Measurements from ENCODE around the gene DNAJB1.
A peak's percentile ranks its signal among the peaks of the same experiment; 100 is the strongest.

The DNAJB1 gene

DNA sequence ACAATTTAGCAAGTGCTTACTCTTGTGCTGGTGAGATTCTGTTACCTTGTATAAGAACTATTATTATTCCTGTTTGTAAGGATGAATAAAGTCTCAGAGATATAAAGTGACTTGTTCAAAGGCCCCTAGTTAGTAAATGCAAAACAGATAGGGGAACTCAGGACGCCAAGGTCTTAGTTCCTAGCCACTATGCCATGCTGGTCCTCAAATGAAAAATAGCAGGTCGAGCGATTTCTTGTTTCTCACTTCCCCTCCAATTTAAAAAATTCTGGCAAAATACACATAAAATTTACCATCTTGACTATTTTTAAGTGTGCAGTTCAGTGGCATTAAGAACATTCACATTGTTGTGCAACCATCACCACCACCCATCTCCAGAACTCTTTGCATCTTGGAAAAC, 12.3 kb upstream of the DNAJB1 start:
- Histone ChIP-seq H3K4me3 (ENCODE audit: low read length) (peak overlapping the region; percentile 98), H3K9ac (ENCODE audit: low read depth, low read length) (peak overlapping the region; percentile 92; the same call in 1 of the 2 replicates), H3K4me1 (ENCODE audit: insufficient read depth, low read length) (no peaks in the 10 kb centered on the region), H3K36me3 (ENCODE audit: insufficient read depth, low read depth, low read length) (no peaks in the 10 kb centered on the region), H3K9me3 (ENCODE audit: insufficient read depth, low read depth, low read length) (no peaks in the 10 kb centered on the region), H3K27me3 (ENCODE audit: insufficient read depth, low read length) (no peaks in the 10 kb centered on the region), H3K27ac (ENCODE audit: low read length) (no peak overlapping the region)

DNA sequence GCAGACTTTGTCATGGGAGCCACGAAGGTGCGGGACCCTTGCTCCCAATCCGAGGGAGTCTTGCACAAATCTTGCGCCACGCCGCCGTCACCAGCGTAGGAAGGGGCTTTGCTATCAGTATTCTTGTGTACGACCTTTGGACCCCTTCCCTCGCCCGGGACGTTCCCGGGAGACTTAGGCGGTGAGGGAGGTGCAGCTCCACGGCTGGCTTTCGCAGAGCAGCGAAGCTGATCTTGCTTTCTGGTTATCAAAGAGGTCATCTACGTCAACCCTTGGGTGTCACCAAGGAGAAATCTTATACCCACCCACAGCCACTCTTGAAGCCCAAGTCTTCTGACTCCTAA, 11.8 kb upstream of the DNAJB1 start:
- Histone ChIP-seq H3K27ac (ENCODE audit: low read length) (peak overlapping the region; percentile 85), H3K9me3 (ENCODE audit: insufficient read depth, low read depth, low read length) (no peaks in the 10 kb centered on the region)

DNA sequence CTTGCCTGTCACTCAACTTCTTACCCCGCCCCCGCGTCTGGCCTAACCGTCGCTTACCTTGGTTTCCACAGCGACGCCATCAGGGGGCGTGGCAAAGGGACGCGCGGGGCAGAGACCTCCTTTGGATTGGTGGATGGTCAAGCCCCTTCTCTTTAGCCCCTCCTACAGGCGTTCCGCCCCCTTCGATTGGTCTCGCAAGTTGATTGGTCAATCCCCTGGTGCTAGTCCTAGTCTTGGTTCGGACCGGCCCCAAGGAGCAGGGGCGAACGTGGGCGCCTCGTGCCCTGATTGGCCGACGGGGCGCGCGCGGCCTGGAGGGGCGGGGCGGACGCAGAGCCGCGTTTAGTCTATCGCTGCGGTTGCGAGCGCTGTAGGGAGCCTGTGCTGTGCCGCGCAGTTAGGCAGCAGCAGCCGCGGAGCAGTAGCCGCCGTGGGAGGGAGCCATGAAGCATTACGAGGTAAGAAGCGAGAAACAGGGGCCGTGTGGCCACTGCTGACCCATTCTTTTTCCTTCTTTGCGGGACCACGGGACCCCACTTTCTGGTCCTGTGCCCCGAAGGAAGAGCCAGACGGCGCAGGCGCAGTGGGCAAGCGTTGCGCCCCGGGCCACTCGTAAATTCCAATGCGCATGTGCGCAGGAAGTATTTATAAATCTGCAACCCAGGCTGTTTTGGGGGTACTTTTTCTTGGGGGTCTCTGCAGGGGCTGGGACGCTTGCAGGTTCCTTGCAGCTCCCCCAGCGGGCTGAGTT, 11.2 kb upstream of the DNAJB1 start, which contains the start of gene TECR:
TECR (plus strand) TSS at position 341 of the 751 bp plus-strand sequence; CDS start at position 444, 103 bp downstream.
- Histone ChIP-seq H3K36me3 (ENCODE audit: insufficient read depth, low read depth, low read length) (no peaks in the 10 kb centered on the region), H3K9me3 (ENCODE audit: insufficient read depth, low read depth, low read length) (no peaks in the 10 kb centered on the region), H3K4me3 (ENCODE audit: low read length) (peak within 1 kb of the TSS; percentile 98), H3K9ac (ENCODE audit: low read depth, low read length) (peak within 1 kb of the TSS; percentile 92), H3K27me3 (ENCODE audit: insufficient read depth, low read length) (no peaks in the 10 kb centered on the region), H3K27ac (ENCODE audit: low read length) (peak within 1 kb of the TSS; percentile 85), H3K4me1 (ENCODE audit: insufficient read depth, low read length) (no peaks in the 10 kb centered on the region)

More for the DNA sequence above, 11.8 kb upstream of the DNAJB1 start:
- H3K36me3 ChIP-seq (ENCODE audit: insufficient read depth, low read depth, low read length): no peaks in the 10 kb centered on the region
- no peaks in the 10 kb centered on the region for H3K27me3 ChIP-seq (ENCODE audit: insufficient read depth, low read length)
- peak overlapping the region; percentile 98 for H3K4me3 ChIP-seq (ENCODE audit: low read length)
- peak overlapping the region; percentile 92 for H3K9ac ChIP-seq (ENCODE audit: low read depth, low read length)
- H3K4me1 ChIP-seq (ENCODE audit: insufficient read depth, low read length): no peaks in the 10 kb centered on the region

DNA sequence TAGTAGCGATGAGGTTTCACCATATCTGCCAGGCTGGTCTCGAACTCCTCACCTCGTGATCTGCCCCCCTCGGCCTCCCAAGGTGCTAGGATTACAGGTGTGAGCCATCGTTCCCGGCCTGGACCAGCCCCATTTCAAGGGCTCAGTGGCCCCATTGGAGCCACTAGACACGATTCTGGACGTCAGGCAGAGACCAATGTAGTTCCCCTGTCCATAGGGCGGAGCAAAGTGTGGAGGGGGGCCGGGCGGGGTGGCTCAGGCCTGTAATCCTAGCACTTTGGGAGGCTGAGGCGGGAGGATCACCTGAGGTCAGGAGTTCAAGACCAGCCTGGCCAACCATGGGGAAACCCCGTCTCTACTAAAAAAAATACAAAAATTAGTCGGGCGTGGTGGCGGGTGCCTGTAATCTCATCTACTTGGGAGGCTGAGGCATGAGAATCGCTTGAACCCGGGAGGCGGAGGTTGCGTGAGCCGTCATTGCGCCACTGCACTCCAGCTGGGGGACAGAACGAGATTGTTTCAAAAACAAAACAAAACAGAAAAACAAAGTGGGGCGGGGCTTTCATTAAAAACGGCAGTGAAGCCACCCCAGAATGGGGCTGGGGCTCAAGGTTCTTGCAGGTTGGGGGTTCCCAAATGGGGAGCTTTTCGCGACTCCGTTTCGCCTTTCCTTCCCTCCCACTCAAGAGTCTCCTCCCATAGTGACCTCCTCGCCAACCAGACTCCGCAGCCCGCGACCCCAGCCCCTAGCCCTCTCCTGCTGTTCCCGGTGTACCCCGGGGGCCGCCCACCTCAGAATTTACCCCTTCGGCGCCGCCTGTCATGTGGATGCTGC, 10.4 kb upstream of the DNAJB1 start:
- Histone ChIP-seq H3K9ac (ENCODE audit: low read depth, low read length) (no peak overlapping the region), H3K36me3 (ENCODE audit: insufficient read depth, low read depth, low read length) (no peaks in the 10 kb centered on the region), H3K27ac (ENCODE audit: low read length) (no peak overlapping the region), H3K4me1 (ENCODE audit: insufficient read depth, low read length) (no peaks in the 10 kb centered on the region), H3K27me3 (ENCODE audit: insufficient read depth, low read length) (no peaks in the 10 kb centered on the region), H3K9me3 (ENCODE audit: insufficient read depth, low read depth, low read length) (no peaks in the 10 kb centered on the region), H3K4me3 (ENCODE audit: low read length) (peak overlapping the region; percentile 72)

DNA sequence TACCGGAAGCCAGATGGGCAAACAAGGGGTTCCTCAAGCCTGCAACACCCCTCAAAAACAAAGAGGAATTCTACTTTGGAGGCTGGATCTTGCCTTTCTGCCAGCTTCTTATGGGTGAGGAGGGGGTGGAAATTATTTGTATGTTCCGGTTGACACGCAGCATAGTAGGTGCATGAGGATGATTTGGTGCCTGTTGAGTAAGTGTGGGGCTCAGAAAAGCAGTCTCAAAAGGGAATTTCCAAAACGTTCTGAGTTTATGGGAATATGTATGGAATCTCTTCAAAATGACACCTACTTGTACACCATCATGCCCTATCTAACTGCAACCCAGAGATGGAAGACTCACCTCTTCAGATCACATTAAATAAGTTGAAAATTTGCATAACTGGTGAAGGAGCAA, 8.2 kb upstream of the DNAJB1 start:
- Histone ChIP-seq H3K4me1 (ENCODE audit: insufficient read depth, low read length) (no peaks in the 10 kb centered on the region), H3K27me3 (ENCODE audit: insufficient read depth, low read length) (no peaks in the 10 kb centered on the region), H3K36me3 (ENCODE audit: insufficient read depth, low read depth, low read length) (no peaks in the 10 kb centered on the region), H3K27ac (ENCODE audit: low read length) (no peak overlapping the region), H3K4me3 (ENCODE audit: low read length) (no peak overlapping the region), H3K9ac (ENCODE audit: low read depth, low read length) (no peak overlapping the region), H3K9me3 (ENCODE audit: insufficient read depth, low read depth, low read length) (no peaks in the 10 kb centered on the region)

DNA sequence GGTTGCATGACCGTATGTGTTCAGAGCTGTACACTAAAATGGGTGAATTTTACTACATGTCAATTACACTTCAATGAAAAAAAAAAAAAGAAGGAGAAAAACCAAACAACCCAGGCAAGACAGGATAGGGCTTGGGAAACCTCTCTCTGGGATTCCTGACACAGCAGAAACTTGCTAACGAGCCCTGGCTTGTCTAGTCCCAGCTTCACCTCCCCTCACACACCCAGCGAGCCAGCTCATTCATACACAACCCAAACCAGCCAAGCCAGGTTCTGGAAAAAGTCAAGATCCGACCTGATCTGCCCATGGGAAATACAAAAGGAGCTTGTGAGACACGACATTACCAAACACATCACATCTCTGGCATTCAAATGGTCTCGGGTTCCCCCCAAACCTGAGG, 7.5 kb upstream of the DNAJB1 start:
- no peak overlapping the region for H3K9ac ChIP-seq (ENCODE audit: low read depth, low read length)
- no peaks in the 10 kb centered on the region for H3K36me3 ChIP-seq (ENCODE audit: insufficient read depth, low read depth, low read length)
- no peaks in the 10 kb centered on the region for H3K4me1 ChIP-seq (ENCODE audit: insufficient read depth, low read length)
- no peak overlapping the region for H3K27ac ChIP-seq (ENCODE audit: low read length)
- H3K9me3 ChIP-seq (ENCODE audit: insufficient read depth, low read depth, low read length): no peaks in the 10 kb centered on the region
- no peak overlapping the region for H3K4me3 ChIP-seq (ENCODE audit: low read length)
- H3K27me3 ChIP-seq (ENCODE audit: insufficient read depth, low read length): no peaks in the 10 kb centered on the region

DNA sequence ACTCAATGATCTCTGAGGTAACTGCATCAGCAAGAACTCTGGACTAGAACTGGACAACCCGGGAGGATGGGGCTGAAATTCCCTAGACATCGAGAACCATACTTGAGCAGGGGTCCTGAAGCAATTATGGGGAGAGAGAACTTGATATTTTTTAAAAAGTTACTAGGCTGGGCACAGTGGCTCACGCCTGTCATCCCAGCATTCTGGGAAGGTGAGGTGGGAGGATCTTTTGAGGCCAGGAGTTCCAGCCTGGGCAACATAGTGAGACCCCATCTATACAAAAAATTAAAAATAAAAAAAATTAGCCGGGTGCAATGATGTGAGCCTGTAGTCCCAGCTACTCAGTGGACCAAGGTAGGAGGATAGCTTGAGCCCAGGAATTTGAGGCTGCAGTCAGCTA, 2.3 kb upstream of the DNAJB1 start:
- peaks cover 14% of the 10 kb centered on the region for H3K36me3 ChIP-seq (ENCODE audit: insufficient read depth, low read depth, low read length)
- peaks cover 10% of the 10 kb centered on the region for H3K4me1 ChIP-seq (ENCODE audit: insufficient read depth, low read length)
- H3K9me3 ChIP-seq (ENCODE audit: insufficient read depth, low read depth, low read length): no peaks in the 10 kb centered on the region
- no peak overlapping the region for H3K27ac ChIP-seq (ENCODE audit: low read length)
- no peak overlapping the region for H3K4me3 ChIP-seq (ENCODE audit: low read length)
- H3K27me3 ChIP-seq (ENCODE audit: insufficient read depth, low read length): no peaks in the 10 kb centered on the region
- H3K9ac ChIP-seq (ENCODE audit: low read depth, low read length): no peak overlapping the region

DNA sequence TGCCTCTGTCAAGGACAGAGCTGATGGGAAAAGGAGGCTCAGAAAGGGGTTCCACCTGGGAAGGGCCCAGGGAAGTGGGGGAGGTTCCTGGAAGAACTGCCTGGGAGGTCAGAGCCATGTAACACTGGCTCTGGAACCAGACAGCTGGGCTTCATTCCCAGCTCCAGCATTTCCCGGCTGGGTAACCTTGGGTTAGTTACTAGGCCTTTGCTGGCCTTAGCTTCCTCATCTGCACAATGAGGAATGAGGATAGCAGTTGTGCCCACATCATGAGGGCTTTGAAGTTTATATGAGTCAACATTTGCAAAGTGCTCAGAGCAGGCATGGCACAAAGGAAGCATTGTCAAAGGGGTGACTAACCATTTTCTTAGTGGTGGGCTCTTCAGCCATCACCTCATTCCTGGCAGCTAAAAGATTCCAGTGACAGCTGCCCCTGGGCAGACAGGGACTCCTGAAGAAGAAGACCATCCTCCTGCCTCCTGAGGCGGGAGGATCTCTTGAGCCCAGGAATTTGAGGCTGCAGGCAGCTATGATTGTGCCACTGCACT, 1.7 kb upstream of the DNAJB1 start:
- H3K9me3 ChIP-seq (ENCODE audit: insufficient read depth, low read depth, low read length): no peaks in the 10 kb centered on the region
- no peak overlapping the region for H3K27ac ChIP-seq (ENCODE audit: low read length)
- no peak overlapping the region for H3K4me3 ChIP-seq (ENCODE audit: low read length)
- H3K9ac ChIP-seq (ENCODE audit: low read depth, low read length): no peak overlapping the region
- peaks cover 10% of the 10 kb centered on the region for H3K4me1 ChIP-seq (ENCODE audit: insufficient read depth, low read length)
- peaks cover 21% of the 10 kb centered on the region for H3K36me3 ChIP-seq (ENCODE audit: insufficient read depth, low read depth, low read length)
- H3K27me3 ChIP-seq (ENCODE audit: insufficient read depth, low read length): no peaks in the 10 kb centered on the region

DNA sequence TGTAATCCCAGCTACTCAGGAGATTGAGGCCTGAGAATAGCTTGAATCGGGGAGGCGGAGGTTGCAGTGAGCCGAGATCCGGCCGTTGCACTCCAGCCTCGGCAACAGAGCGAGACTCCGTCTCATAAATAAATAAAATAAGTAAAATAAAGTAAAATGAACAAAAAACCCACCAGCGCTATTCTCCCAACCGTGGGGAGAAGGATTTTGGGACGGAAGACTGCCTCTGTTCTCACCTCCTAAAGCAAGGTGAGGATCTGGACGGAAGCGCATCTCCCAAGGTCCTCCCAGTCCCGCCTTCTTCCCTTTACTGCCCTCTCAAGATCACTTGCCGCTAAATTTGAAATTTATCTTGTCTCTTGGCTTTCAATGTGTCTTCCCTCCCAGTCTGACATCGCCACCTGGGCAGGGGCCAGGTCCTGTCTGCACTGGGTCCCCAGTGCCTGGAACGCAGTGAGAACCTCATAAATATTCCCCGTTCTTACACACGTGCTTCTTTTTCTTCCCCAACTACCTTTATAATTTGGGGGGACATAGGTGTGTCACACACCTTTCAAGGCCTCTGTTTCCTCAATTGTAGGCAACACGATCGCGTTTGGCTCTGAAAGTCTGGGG, 1.2 kb upstream of the DNAJB1 start:
- no peak overlapping the region for H3K9ac ChIP-seq (ENCODE audit: low read depth, low read length)
- H3K9me3 ChIP-seq (ENCODE audit: insufficient read depth, low read depth, low read length): no peaks in the 10 kb centered on the region
- H3K36me3 ChIP-seq (ENCODE audit: insufficient read depth, low read depth, low read length): peaks cover 26% of the 10 kb centered on the region
- H3K27ac ChIP-seq (ENCODE audit: low read length): no peak overlapping the region
- peaks cover 10% of the 10 kb centered on the region for H3K4me1 ChIP-seq (ENCODE audit: insufficient read depth, low read length)
- no peaks in the 10 kb centered on the region for H3K27me3 ChIP-seq (ENCODE audit: insufficient read depth, low read length)
- no peak overlapping the region for H3K4me3 ChIP-seq (ENCODE audit: low read length)

DNA sequence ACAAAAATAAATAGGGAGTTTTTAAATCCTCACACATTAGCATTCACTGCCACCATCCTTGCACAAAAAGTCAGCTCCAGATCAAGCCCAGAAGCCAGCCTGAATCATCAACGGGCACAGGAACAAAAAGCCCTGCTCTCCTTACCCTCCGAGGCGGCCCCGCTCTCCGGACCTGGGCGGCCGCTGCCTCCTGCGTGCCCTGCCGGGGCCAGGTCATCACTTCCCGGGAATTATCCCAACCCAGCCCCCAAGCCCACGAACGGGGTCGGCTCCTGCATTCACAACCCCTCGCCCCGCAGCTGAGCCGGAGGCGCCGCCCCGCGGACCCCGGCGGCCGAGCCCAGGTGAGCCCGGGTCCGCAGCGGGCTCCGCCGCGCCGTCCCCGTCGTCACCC, 754 bp downstream of the DNAJB1 start:
- H3K9me3 ChIP-seq (ENCODE audit: insufficient read depth, low read depth, low read length): no peaks in the 10 kb centered on the region
- H3K36me3 ChIP-seq (ENCODE audit: insufficient read depth, low read depth, low read length): peaks cover 33% of the 10 kb centered on the region
- peak overlapping the region; percentile 78 for H3K4me3 ChIP-seq (ENCODE audit: low read length)
- peak overlapping the region; percentile 61 for H3K27ac ChIP-seq (ENCODE audit: low read length)
- H3K4me1 ChIP-seq (ENCODE audit: insufficient read depth, low read length): peaks cover 10% of the 10 kb centered on the region
- H3K9ac ChIP-seq (ENCODE audit: low read depth, low read length): peak overlapping the region; percentile 90; the same call in 1 of the 2 replicates
- H3K27me3 ChIP-seq (ENCODE audit: insufficient read depth, low read length): no peaks in the 10 kb centered on the region

DNA sequence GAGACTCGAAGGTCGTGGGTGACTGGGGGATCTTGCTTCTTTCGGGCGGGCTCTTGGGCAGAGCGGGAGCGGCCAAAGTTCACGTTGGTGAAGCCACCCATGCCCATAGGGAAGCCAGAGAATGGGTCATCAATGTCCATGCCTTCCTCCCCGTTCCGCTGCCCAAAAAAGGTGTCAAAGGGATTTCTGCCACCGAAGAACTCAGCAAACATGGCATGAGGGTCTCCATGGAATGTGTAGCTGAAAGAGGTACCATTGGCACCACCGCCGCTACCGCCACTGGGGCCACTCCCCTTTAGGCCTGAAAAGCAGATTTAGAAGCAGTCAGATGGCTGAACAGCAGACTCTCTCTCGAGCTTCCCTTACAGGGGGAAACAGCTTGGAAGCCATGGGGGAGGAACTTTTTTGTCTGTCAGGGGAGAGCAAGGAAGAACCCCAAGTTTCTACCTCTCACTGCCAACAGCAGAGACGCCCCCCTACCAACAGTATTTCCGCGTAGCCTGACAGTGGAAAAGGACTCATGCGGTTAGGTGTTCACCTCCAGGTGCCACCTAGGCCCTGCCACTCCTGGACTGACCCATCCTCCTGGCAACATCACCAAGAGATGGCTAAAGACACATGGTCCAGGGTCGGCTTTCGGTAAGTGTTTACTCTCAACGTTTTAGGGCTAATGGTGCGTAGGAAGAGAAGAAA, 1.3 kb downstream of the DNAJB1 start:
- Histone ChIP-seq H3K27ac (ENCODE audit: low read length) (no peak overlapping the region), H3K27me3 (ENCODE audit: insufficient read depth, low read length) (no peaks in the 10 kb centered on the region), H3K4me3 (ENCODE audit: low read length) (peak overlapping the region; percentile 78), H3K9me3 (ENCODE audit: insufficient read depth, low read depth, low read length) (no peaks in the 10 kb centered on the region), H3K36me3 (ENCODE audit: insufficient read depth, low read depth, low read length) (peaks cover 33% of the 10 kb centered on the region), H3K9ac (ENCODE audit: low read depth, low read length) (peak overlapping the region; percentile 90; the same call in 1 of the 2 replicates), H3K4me1 (ENCODE audit: insufficient read depth, low read length) (peaks cover 10% of the 10 kb centered on the region)
